Measurements from ENCODE around the gene DRD2. TPM values are rescaled to one million over a fixed set of nuclear protein-coding genes. Genes with fewer than 3 reads are reported as not detected.

The DRD2 gene
- total RNA-seq, 2 experiments from 2014 or later = not detected

- H3K27me3 ChIP-seq (ENCODE audit: control insufficient read depth in 1 of 2, insufficient read depth in 2 of 2, low read length in 2 of 2) = no peaks in the 10 kb centered on the region
- no peaks in the 10 kb centered on the region for H3K9me3 Mint-ChIP-seq
- H3K4me3 Mint-ChIP-seq = no peak overlapping the region
- no peaks in the 10 kb centered on the region for H3K9me3 ChIP-seq (ENCODE audit: control insufficient read depth in 1 of 2, insufficient read depth in 1 of 2, low read length in 2 of 2)
- ATAC-seq (ENCODE audit: poor library complexity) (no peak), DNase-seq (no peak)
- POLR2A ChIA-PET = no interaction called here
- CTCF ChIA-PET = no interaction called here
- H3K4me1 ChIP-seq (ENCODE audit: insufficient read depth, low read length) = no peaks in the 10 kb centered on the region
- no peak for TF ChIP-seq CTCF (IDR thresholded peaks at IDR 0.05)
- no peak overlapping the region for H3K4me3 ChIP-seq (ENCODE audit: low read length)
- no peaks in the 10 kb centered on the region for H3K4me1 Mint-ChIP-seq (ENCODE audit: low read depth)
- peaks cover 53% of the 10 kb centered on the region for H3K36me3 Mint-ChIP-seq (ENCODE audit: low read depth)
- intact Hi-C loops (cut with DNase I, micrococcal nuclease) = no loop called here
- peaks cover 12% of the 10 kb centered on the region for H3K36me3 ChIP-seq (ENCODE audit: insufficient read depth, low read length)
- H3K27me3 Mint-ChIP-seq = no peaks in the 10 kb centered on the region
- no peak overlapping the region for H3K27ac ChIP-seq (ENCODE audit: low read depth in 1 of 2, low read length in 2 of 2)
- no peak overlapping the region for H3K27ac Mint-ChIP-seq
These were observed 101.9 kb downstream of the DRD2 start for GRCh38 chr11:113373306-113373705.

GRCh38 chr11:113372309-113372708, 102.9 kb downstream of the DRD2 start:
- Mint-ChIP-seq H3K9me3 (no peaks in the 10 kb centered on the region), H3K4me3 (no peak overlapping the region), H3K4me1 (ENCODE audit: low read depth) (no peaks in the 10 kb centered on the region), H3K27me3 (no peaks in the 10 kb centered on the region), H3K27ac (no peak overlapping the region), H3K36me3 (ENCODE audit: low read depth) (peaks cover 59% of the 10 kb centered on the region)
- CTCF ChIA-PET = no interaction called here
- Histone ChIP-seq H3K9me3 (ENCODE audit: control insufficient read depth in 1 of 2, insufficient read depth in 1 of 2, low read length in 2 of 2) (no peaks in the 10 kb centered on the region), H3K27ac (ENCODE audit: low read depth in 1 of 2, low read length in 2 of 2) (no peak overlapping the region), H3K36me3 (ENCODE audit: insufficient read depth, low read length) (peaks cover 22% of the 10 kb centered on the region), H3K4me3 (ENCODE audit: low read length) (no peak overlapping the region), H3K4me1 (ENCODE audit: insufficient read depth, low read length) (no peaks in the 10 kb centered on the region), H3K27me3 (ENCODE audit: control insufficient read depth in 1 of 2, insufficient read depth in 2 of 2, low read length in 2 of 2) (no peaks in the 10 kb centered on the region)
- ATAC-seq (ENCODE audit: poor library complexity) = no peak
- TF ChIP-seq CTCF (IDR thresholded peaks at IDR 0.05) = no peak
- POLR2A ChIA-PET = no interaction called here
- intact Hi-C loops (cut with DNase I, micrococcal nuclease) = no loop called here
- DNase-seq = no peak

GRCh38 chr11:113370634-113371033, 104.6 kb downstream of the DRD2 start:
- Mint-ChIP-seq H3K36me3 (ENCODE audit: low read depth) (peaks cover 73% of the 10 kb centered on the region), H3K27ac (no peak overlapping the region)

More at GRCh38 chr11:113370634-113371033, 104.6 kb downstream of the DRD2 start:
- ChIA-PET CTCF (no interaction called here), POLR2A (interaction anchor here (0.8 kb wide), 1 partner anchor 34 kb away, joined by 3 read pairs; no protein-coding TSS in a partner anchor)
- Histone ChIP-seq H3K36me3 (ENCODE audit: insufficient read depth, low read length) (peaks cover 34% of the 10 kb centered on the region), H3K27me3 (ENCODE audit: control insufficient read depth in 1 of 2, insufficient read depth in 2 of 2, low read length in 2 of 2) (no peaks in the 10 kb centered on the region), H3K4me3 (ENCODE audit: low read length) (no peak overlapping the region), H3K27ac (ENCODE audit: low read depth in 1 of 2, low read length in 2 of 2) (no peak overlapping the region), H3K4me1 (ENCODE audit: insufficient read depth, low read length) (peaks cover 7% of the 10 kb centered on the region), H3K9me3 (ENCODE audit: control insufficient read depth in 1 of 2, insufficient read depth in 1 of 2, low read length in 2 of 2) (no peaks in the 10 kb centered on the region)
- no peak for TF ChIP-seq CTCF (IDR thresholded peaks at IDR 0.05)
- ATAC-seq (ENCODE audit: poor library complexity) = no peak
- intact Hi-C loops (cut with DNase I, micrococcal nuclease) = no loop called here
- Mint-ChIP-seq H3K4me1 (ENCODE audit: low read depth) (peaks cover 11% of the 10 kb centered on the region), H3K4me3 (no peak overlapping the region), H3K9me3 (no peaks in the 10 kb centered on the region), H3K27me3 (no peaks in the 10 kb centered on the region)
- no peak for DNase-seq

Measured in CD4-positive, alpha-beta T cell (primary cell).